ENCODE measurements around the gene OLIG1. TPM values are rescaled to one million over a fixed set of nuclear protein-coding genes. Genes with fewer than 3 reads are reported as not detected.

Gene OLIG1
- total RNA-seq, 4 donors from 2014 or later = not detected

DNA sequence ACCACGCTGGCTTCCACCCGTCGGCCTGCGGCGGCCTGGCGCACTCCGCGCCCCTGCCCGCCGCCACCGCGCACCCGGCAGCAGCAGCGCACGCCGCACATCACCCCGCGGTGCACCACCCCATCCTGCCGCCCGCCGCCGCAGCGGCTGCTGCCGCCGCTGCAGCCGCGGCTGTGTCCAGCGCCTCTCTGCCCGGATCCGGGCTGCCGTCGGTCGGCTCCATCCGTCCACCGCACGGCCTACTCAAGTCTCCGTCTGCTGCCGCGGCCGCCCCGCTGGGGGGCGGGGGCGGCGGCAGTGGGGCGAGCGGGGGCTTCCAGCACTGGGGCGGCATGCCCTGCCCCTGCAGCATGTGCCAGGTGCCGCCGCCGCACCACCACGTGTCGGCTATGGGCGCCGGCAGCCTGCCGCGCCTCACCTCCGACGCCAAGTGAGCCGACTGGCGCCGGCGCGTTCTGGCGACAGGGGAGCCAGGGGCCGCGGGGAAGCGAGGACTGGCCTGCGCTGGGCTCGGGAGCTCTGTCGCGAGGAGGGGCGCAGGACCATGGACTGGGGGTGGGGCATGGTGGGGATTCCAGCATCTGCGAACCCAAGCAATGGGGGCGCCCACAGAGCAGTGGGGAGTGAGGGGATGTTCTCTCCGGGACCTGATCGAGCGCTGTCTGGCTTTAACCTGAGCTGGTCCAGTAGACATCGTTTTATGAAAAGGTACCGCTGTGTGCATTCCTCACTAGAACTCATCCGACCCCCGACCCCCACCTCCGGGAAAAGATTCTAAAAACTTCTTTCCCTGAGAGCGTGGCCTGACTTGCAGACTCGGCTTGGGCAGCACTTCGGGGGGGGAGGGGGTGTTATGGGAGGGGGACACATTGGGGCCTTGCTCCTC lies 42.3 kb upstream of the OLIG1 start:
- TF ChIP-seq, protein P1, sequence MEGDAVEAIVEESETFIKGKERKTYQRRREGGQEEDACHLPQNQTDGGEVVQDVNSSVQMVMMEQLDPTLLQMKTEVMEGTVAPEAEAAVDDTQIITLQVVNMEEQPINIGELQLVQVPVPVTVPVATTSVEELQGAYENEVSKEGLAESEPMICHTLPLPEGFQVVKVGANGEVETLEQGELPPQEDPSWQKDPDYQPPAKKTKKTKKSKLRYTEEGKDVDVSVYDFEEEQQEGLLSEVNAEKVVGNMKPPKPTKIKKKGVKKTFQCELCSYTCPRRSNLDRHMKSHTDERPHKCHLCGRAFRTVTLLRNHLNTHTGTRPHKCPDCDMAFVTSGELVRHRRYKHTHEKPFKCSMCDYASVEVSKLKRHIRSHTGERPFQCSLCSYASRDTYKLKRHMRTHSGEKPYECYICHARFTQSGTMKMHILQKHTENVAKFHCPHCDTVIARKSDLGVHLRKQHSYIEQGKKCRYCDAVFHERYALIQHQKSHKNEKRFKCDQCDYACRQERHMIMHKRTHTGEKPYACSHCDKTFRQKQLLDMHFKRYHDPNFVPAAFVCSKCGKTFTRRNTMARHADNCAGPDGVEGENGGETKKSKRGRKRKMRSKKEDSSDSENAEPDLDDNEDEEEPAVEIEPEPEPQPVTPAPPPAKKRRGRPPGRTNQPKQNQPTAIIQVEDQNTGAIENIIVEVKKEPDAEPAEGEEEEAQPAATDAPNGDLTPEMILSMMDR (IDR thresholded peaks at IDR 0.05; ENCODE audit: low read depth) = no peak

DNA sequence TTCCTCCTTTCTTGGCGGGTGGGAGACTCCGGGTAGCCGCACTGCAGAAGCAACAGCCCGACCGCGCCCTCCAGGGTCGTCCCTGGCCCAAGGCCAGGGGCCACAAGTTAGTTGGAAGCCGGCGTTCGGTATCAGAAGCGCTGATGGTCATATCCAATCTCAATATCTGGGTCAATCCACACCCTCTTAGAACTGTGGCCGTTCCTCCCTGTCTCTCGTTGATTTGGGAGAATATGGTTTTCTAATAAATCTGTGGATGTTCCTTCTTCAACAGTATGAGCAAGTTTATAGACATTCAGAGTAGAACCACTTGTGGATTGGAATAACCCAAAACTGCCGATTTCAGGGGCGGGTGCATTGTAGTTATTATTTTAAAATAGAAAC lies 41.7 kb upstream of the OLIG1 start:
- TF ChIP-seq, protein P1 (IDR thresholded peaks at IDR 0.05; ENCODE audit: low read depth) = no peak

DNA sequence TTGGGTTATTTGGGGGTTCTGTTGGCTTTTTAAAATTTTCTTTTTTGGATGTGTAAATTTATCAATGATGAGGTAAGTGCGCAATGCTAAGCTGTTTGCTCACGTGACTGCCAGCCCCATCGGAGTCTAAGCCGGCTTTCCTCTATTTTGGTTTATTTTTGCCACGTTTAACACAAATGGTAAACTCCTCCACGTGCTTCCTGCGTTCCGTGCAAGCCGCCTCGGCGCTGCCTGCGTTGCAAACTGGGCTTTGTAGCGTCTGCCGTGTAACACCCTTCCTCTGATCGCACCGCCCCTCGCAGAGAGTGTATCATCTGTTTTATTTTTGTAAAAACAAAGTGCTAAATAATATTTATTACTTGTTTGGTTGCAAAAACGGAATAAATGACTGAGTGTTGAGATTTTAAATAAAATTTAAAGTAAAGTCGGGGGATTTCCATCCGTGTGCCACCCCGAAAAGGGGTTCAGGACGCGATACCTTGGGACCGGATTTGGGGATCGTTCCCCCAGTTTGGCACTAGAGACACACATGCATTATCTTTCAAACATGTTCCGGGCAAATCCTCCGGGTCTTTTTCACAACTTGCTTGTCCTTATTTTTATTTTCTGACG lies 41.1 kb upstream of the OLIG1 start:
- TF ChIP-seq, protein P1 (IDR thresholded peaks at IDR 0.05; ENCODE audit: low read depth) = no peak

DNA sequence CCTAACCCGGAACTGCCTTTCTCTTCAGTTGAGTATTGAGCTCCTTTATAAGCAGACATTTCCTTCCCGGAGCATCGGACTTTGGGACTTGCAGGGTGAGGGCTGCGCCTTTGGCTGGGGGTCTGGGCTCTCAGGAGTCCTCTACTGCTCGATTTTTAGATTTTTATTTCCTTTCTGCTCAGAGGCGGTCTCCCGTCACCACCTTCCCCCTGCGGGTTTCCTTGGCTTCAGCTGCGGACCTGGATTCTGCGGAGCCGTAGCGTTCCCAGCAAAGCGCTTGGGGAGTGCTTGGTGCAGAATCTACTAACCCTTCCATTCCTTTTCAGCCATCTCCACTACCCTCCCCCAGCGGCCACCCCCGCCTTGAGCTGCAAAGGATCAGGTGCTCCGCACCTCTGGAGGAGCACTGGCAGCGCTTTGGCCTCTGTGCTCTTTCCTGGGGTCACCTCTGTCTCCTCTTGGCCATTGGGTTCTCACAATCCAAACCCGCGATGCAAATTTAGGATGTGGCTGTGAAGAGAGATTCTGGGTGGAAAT lies 40.5 kb upstream of the OLIG1 start:
- TF ChIP-seq, protein P1 (IDR thresholded peaks at IDR 0.05; ENCODE audit: low read depth) = no peak

DNA sequence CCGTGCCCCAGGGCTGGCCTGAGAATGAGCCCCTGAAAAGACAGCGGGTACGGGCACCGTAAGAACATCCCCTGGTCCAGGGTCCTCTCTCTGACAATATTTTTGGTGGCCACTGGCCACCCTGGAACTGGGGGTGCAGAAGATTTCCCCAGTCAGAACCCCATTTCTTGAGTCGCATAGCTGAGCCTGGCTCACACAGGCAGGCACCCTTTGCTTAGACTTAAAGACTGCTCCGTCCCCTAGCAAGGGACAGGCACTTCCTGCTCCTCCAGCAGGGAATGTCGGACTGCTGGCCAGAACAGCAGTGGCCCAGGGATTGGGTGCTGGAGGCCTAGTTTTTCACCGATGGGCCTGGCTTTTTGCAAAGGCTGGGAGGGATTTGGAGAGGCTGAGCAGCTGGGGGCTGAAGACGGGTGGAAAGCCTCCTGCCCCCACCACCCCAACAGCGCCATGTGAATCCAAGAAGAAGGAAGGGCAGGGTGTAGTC lies 39.9 kb upstream of the OLIG1 start:
- TF ChIP-seq, protein P1 (IDR thresholded peaks at IDR 0.05; ENCODE audit: low read depth) = no peak

DNA sequence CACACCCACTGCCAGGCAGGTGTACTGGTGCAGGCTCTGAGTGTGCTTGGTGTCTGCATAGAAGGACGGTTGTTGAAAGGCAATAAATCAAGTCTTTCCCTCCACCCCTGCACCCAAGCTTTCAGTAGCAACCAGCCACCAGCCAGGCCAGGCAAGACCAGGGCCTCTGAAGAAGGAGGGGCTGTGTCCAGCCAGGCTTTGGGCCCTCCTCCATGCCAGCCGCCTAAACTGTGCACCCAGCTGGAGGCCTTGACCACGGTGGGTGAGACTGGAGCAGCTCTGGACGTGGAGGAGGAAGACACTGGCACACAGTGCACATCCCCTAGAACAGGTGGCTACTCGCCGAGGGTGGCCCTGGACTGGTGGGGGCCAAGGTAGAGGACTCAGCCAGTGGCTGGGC lies 39.3 kb upstream of the OLIG1 start:
- TF ChIP-seq, protein P1 (IDR thresholded peaks at IDR 0.05; ENCODE audit: low read depth) = no peak
